SU-DHL-6 (cell line): ENCODE results near the gene SCRT2.

ENCODE experiments used
- H2AFZ ChIP-seq: fragments of 200-600 bp; sonication (generic); 2 replicates; pipeline ENCODE4 v1.6.1; 2014; ENCODE audit warnings: low read depth, mild to moderate bottlenecking, moderate library complexity, mixed read lengths, antibody characterized with exemption, low read length; ENCODE audit not compliant: severe bottlenecking
- H3F3A ChIP-seq: fragments of 200-600 bp; shearing (Covaris generic); 2 replicates; pipeline ENCODE4 v1.6.0; 2016; ENCODE audit warnings: antibody characterized with exemption, mild to moderate bottlenecking; ENCODE audit not compliant: insufficient read depth
- H3K27ac ChIP-seq: fragments of 200-600 bp; sonication (generic); 2 replicates; pipeline ENCODE4 v1.5.1; 2016; ENCODE audit warnings: low read depth, mild to moderate bottlenecking, low read length, moderate library complexity, mixed read lengths
- H3K27me3 ChIP-seq: fragments of 200-600 bp; sonication (generic), shearing (Covaris generic); 2 replicates; pipeline ENCODE4 v1.6.0; 2014; ENCODE audit warnings: mild to moderate bottlenecking, low read length
- H3K36me3 ChIP-seq: fragments of 200-600 bp; sonication (generic); 2 replicates; pipeline ENCODE4 v1.6.1; 2014; ENCODE audit warnings: mild to moderate bottlenecking, low read length, mixed read lengths
- H3K4me2 ChIP-seq: fragments of 300-600, 200-600 bp; shearing (Covaris generic), sonication (generic); 2 replicates; pipeline ENCODE4 v1.6.0; 2014; ENCODE audit warnings: low read length, low read depth, mild to moderate bottlenecking; ENCODE audit not compliant: poor library complexity, severe bottlenecking
- H3K4me3 ChIP-seq: fragments of 200-600 bp; sonication (generic); 2 replicates; pipeline ENCODE4 v1.5.1; 2014; ENCODE audit warnings: antibody characterized with exemption, low read length, mild to moderate bottlenecking, mixed read lengths; ENCODE audit not compliant: insufficient read depth, poor library complexity, severe bottlenecking
- H3K79me2 ChIP-seq: fragments of 200-600 bp; sonication (generic); 2 replicates; pipeline ENCODE4 v1.6.1; 2014; ENCODE audit warnings: mild to moderate bottlenecking, low read length, moderate library complexity; ENCODE audit not compliant: insufficient read depth
- H3K9ac ChIP-seq: fragments of 200-600 bp; sonication (generic); 2 replicates; pipeline ENCODE4 v1.7.0; 2014; ENCODE audit warnings: mild to moderate bottlenecking, low read length
- H3K9me2 ChIP-seq: fragments of 200-600 bp; sonication (generic); replicated peaks from 2 replicates; pipeline ENCODE4 v1.6.1; 2014; ENCODE audit warnings: low read length; ENCODE audit not compliant: insufficient read depth
- H3K9me3 ChIP-seq: fragments of 200-600 bp; sonication (generic); 2 replicates; pipeline ENCODE4 v1.6.1; 2014; ENCODE audit warnings: low read length, mixed read lengths; ENCODE audit not compliant: insufficient read depth
- H4K20me1 ChIP-seq: fragments of 200-600 bp; sonication (generic); 2 replicates; pipeline ENCODE4 v1.6.1; 2014; ENCODE audit warnings: low read depth, mild to moderate bottlenecking, antibody characterized with exemption, low read length, moderate library complexity, mixed read lengths
- EZH2phosphoT487 ChIP-seq: fragments of 200-600 bp; sonication (generic), shearing (Covaris generic); conservative IDR thresholded peaks from 2 replicates; pipeline ENCODE4 v1.6.1; 2018; ENCODE audit warnings: mild to moderate bottlenecking, antibody characterized with exemption, low read length, moderate library complexity, mixed read lengths
- TF ChIP-seq, protein P1 (sequence below): fragments of 200-600 bp; sonication (generic); IDR thresholded peaks from one replicate; pipeline ENCODE4 v1.5.1; 2017; ENCODE audit warnings: antibody characterized with exemption, mild to moderate bottlenecking, low read length, moderate library complexity; ENCODE audit not compliant: insufficient read depth, poor library complexity, severe bottlenecking

SCRT2 gene

DNA sequence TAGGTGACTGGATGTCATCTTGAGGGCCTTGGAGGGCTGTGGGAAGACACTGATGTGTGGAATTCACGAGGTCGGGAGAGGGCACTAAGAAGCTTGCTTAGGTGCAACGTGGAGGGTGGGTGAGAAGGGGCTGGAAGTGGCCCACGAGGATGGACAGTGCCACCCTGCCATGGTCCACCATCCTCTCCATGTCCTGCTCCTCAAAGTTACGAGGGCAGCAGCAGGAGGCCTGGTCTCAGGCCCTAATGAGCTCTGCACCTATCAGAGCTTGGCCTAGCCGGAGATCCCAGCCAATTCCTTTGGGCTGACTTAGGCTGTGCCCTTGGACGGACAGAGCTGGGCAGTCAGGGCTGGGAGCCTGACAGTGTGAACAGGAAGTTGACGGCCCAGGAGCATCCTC, 27.8 kb upstream of the SCRT2 start:
- TF ChIP-seq, protein P1, sequence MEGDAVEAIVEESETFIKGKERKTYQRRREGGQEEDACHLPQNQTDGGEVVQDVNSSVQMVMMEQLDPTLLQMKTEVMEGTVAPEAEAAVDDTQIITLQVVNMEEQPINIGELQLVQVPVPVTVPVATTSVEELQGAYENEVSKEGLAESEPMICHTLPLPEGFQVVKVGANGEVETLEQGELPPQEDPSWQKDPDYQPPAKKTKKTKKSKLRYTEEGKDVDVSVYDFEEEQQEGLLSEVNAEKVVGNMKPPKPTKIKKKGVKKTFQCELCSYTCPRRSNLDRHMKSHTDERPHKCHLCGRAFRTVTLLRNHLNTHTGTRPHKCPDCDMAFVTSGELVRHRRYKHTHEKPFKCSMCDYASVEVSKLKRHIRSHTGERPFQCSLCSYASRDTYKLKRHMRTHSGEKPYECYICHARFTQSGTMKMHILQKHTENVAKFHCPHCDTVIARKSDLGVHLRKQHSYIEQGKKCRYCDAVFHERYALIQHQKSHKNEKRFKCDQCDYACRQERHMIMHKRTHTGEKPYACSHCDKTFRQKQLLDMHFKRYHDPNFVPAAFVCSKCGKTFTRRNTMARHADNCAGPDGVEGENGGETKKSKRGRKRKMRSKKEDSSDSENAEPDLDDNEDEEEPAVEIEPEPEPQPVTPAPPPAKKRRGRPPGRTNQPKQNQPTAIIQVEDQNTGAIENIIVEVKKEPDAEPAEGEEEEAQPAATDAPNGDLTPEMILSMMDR = no peak
- no peak for TF ChIP-seq EZH2phosphoT487
- Histone ChIP-seq H3K27ac (no peak overlapping the region), H3K27me3 (no peaks in the 10 kb centered on the region), H3K9ac (no peak overlapping the region), H4K20me1 (no peaks in the 10 kb centered on the region), H2AFZ (no peak overlapping the region), H3F3A (no peaks in the 10 kb centered on the region), H3K79me2 (no peaks in the 10 kb centered on the region), H3K4me2 (no peak overlapping the region), H3K4me3 (no peak overlapping the region), H3K9me3 (no peaks in the 10 kb centered on the region), H3K36me3 (no peaks in the 10 kb centered on the region), H3K9me2 (no peaks in the 10 kb centered on the region)

DNA sequence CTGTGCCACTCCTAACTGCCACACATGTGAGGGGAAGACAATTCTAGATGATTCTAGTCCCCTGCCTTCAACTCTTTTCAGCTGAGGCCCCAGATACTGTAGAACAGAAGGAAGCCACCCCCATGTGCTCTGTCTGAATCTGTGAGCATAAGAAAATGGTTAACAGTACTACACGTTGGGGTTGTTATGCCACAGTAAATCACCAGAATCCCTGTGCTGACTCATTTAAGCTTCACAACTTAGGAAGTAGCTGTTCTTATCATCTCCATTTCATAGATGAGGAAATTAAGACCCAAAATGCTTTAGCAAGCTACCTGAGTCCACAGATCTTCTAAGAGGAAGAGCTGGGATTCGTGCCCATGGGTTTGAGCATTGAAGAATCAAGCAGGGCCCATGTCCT, 27.4 kb upstream of the SCRT2 start:
- Histone ChIP-seq H3K9ac (no peak overlapping the region), H3F3A (no peaks in the 10 kb centered on the region), H3K4me3 (no peak overlapping the region), H3K4me2 (no peak overlapping the region), H3K27ac (no peak overlapping the region), H4K20me1 (no peaks in the 10 kb centered on the region), H2AFZ (no peak overlapping the region), H3K79me2 (no peaks in the 10 kb centered on the region), H3K9me3 (no peaks in the 10 kb centered on the region), H3K27me3 (no peaks in the 10 kb centered on the region), H3K36me3 (no peaks in the 10 kb centered on the region), H3K9me2 (no peaks in the 10 kb centered on the region)
- TF ChIP-seq EZH2phosphoT487 = no peak
- TF ChIP-seq, protein P1 = no peak

DNA sequence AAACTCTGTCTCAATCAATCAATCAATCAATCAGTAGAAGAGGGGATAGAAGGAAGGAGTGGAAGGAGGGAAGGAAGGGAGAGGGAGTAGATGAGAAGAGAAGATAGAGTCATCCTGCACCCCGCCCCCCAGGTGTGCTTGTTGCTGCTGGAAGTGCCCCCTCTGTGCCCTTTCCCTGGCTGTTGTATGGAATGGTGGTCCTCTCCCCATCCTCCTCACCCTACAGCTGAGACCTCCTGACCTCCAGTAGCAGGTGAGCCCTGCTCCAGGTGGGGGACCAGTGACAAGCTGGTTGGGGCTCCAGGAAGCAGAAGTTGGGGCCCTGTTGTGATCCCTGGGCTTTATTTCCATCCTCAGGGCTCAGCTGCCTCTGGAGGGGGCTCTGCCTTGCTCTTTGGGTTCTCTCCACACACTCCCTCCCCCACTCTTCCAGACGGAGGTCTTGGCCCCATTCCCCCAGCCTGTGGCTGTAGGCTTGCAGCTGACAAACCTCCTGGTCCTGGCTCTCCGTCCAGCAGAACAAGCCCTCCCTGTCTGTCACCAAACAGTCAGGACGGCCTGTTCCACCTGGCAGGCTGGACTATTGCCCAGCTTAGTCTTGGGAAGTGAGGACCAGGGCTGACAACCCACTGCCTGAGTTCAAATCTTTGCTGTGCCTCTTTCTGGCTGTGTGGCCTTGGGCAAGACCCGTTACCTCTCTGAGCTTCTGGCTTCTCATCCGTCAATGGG, 26.0 kb upstream of the SCRT2 start:
- H3F3A ChIP-seq = no peaks in the 10 kb centered on the region
- H3K9me3 ChIP-seq = no peaks in the 10 kb centered on the region
- H3K36me3 ChIP-seq = no peaks in the 10 kb centered on the region
- H3K27me3 ChIP-seq = no peaks in the 10 kb centered on the region
- TF ChIP-seq, protein P1 = no peak
- no peak for TF ChIP-seq EZH2phosphoT487
- H3K9me2 ChIP-seq = no peaks in the 10 kb centered on the region
- no peaks in the 10 kb centered on the region for H3K79me2 ChIP-seq
- H4K20me1 ChIP-seq = no peaks in the 10 kb centered on the region
- no peak overlapping the region for H3K4me3 ChIP-seq
- H3K27ac ChIP-seq = no peak overlapping the region
- H3K4me2 ChIP-seq = no peak overlapping the region
- H2AFZ ChIP-seq = no peak overlapping the region
- H3K9ac ChIP-seq = no peak overlapping the region
